GM23338 (cell line): ENCODE results near the gene HCK. TPM values are rescaled to one million over a fixed set of nuclear protein-coding genes. Genes with fewer than 3 reads are reported as not detected.

Experiments
- ATAC-seq: fragments of 200-7000 bp; cut with Tn5 transposase; 3 replicates; pipeline ENCODE4 v1.9.1; 2020
- DNase-seq: peaks from one replicate; pipeline ENCODE4 v3.0.0-alpha.2; 2015; ENCODE audit warnings: low spot score
- H2AFZ ChIP-seq: fragments of 200-600 bp; sonication (generic); 2 replicates; pipeline ENCODE4 v1.8.0; 2016; ENCODE audit warnings: antibody characterized with exemption, mild to moderate bottlenecking, moderate library complexity
- H3F3A ChIP-seq: fragments of 200-600 bp; sonication (generic); replicated peaks from 2 replicates; pipeline ENCODE4 v1.8.0; 2017; ENCODE audit warnings: antibody characterized with exemption, mixed run types, low read depth
- H3K27ac ChIP-seq: fragments of 200-600 bp; sonication (generic); 2 replicates; pipeline ENCODE4 v1.6.1; 2016; ENCODE audit warnings: low read depth
- H3K27me3 ChIP-seq: fragments of 200-600 bp; sonication (generic); 2 replicates; pipeline ENCODE4 v1.8.0; 2016; ENCODE audit warnings: mild to moderate bottlenecking, mixed run types, moderate library complexity; ENCODE audit not compliant: insufficient read depth
- H3K36me3 ChIP-seq: fragments of 200-600 bp; sonication (generic); 2 replicates; pipeline ENCODE4 v1.8.0; 2016; ENCODE audit warnings: mild to moderate bottlenecking; ENCODE audit not compliant: insufficient read depth
- H3K4me1 ChIP-seq: fragments of 200-600 bp; sonication (generic); 2 replicates; pipeline ENCODE4 v1.8.0; 2016; ENCODE audit warnings: mild to moderate bottlenecking, moderate library complexity; ENCODE audit not compliant: insufficient read depth
- H3K4me2 ChIP-seq: fragments of 200-600 bp; sonication (generic); 2 replicates; pipeline ENCODE4 v1.7.1; 2017; ENCODE audit warnings: mixed run types
- H3K4me3 ChIP-seq: fragments of 200-600 bp; sonication (generic); 2 replicates; pipeline ENCODE4 v1.6.1; 2016; ENCODE audit warnings: mixed run types
- H3K79me2 ChIP-seq: fragments of 200-600 bp; sonication (generic); replicated peaks from 2 replicates; pipeline ENCODE4 v1.8.0; 2017; ENCODE audit warnings: mild to moderate bottlenecking; ENCODE audit not compliant: insufficient read depth
- H3K9me2 ChIP-seq: fragments of 200-600 bp; sonication (generic); 2 replicates; pipeline ENCODE4 v1.8.0; 2017; ENCODE audit not compliant: insufficient read depth
- H4K20me1 ChIP-seq: fragments of 200-600 bp; sonication (generic); replicated peaks from 2 replicates; pipeline ENCODE4 v1.8.0; 2017; ENCODE audit warnings: mild to moderate bottlenecking; ENCODE audit not compliant: insufficient read depth
- H3K27ac Mint-ChIP-seq: 2 replicates; pipeline ENCODE4 v1.8.0; 2020; ENCODE audit warnings: inconsistent platforms, mild to moderate bottlenecking, moderate library complexity, mixed read lengths
- H3K27me3 Mint-ChIP-seq: 3 replicates; pipeline ENCODE4 v1.8.0; 2022; ENCODE audit warnings: low read depth, mild to moderate bottlenecking, moderate library complexity, mixed read lengths, inconsistent platforms; ENCODE audit not compliant: insufficient read depth, poor library complexity
- H3K36me3 Mint-ChIP-seq: 3 replicates; pipeline ENCODE4 v1.8.0; 2021; ENCODE audit warnings: low read depth, mild to moderate bottlenecking, inconsistent platforms, moderate library complexity, mixed read lengths
- H3K4me1 Mint-ChIP-seq: 3 replicates; pipeline ENCODE4 v1.8.0; 2020; ENCODE audit warnings: mild to moderate bottlenecking, inconsistent platforms, mixed read lengths
- H3K4me3 Mint-ChIP-seq: 3 replicates; pipeline ENCODE4 v1.8.0; 2021; ENCODE audit warnings: moderate library complexity, mild to moderate bottlenecking, inconsistent platforms, mixed read lengths
- H3K9me3 Mint-ChIP-seq: 3 replicates; pipeline ENCODE4 v1.8.0; 2020; ENCODE audit warnings: moderate library complexity, mild to moderate bottlenecking, inconsistent platforms, mixed read lengths
- CTCF ChIP-seq, 2 experiments: fragments of 200-600 bp in 1 of 2; sonication (generic) in 1 of 2; conservative IDR thresholded peaks; 2 replicates each; pipeline versions ENCODE4 v1.5.1 to v1.6.1; 2016 to 2017; ENCODE audit warnings: antibody characterized with exemption in 2 of 2, low read depth in 2 of 2, mild to moderate bottlenecking in 2 of 2, moderate library complexity in 1 of 2
- REST ChIP-seq: IDR thresholded peaks from one replicate; pipeline ENCODE4 v1.6.1; 2018; ENCODE audit warnings: antibody characterized with exemption; ENCODE audit not compliant: unreplicated experiment
- ZNF331 ChIP-seq: fragments of 250-450 bp; sonication (Bioruptor Pico); IDR thresholded peaks from 2 replicates; pipeline ENCODE4 v1.5.0; 2020; ENCODE audit warnings: low read depth, mild to moderate bottlenecking, moderate library complexity
- ZNF462 ChIP-seq: fragments of 250-450 bp; sonication (Bioruptor Pico); IDR thresholded peaks from 2 replicates; pipeline ENCODE4 v1.5.0; 2020; ENCODE audit warnings: mild to moderate bottlenecking, moderate library complexity
- polyA plus RNA-seq: library from polyadenylated mRNA; unstranded; fragments of >200 nt; fragmentation: Nextera tagmentation; extraction: Ambion mirVana; gene quantifications from 2 replicates; pipeline ENCODE4 v1.2.1, GENCODE V29; 2016
- total RNA-seq: library from RNA; depleted of rRNA; stranded (reverse); fragments of >200 nt; shearing (Covaris generic); gene quantifications from 2 replicates; pipeline ENCODE4 v1.2.3, GENCODE V29; 2014

Gene HCK
- total and polyA plus RNA-seq, 2 experiments from 2014 or later, result 0.97 TPM; not detected in 1

- Histone ChIP-seq H3K4me2 (no peak overlapping the region), H3K9me2 (no peaks in the 10 kb centered on the region), H3K4me1 (no peaks in the 10 kb centered on the region), H3K79me2 (no peaks in the 10 kb centered on the region), H3K36me3 (peaks cover 52% of the 10 kb centered on the region), H3K27me3 (no peaks in the 10 kb centered on the region), H4K20me1 (peaks cover 57% of the 10 kb centered on the region), H3K27ac (no peak overlapping the region), H3F3A (no peaks in the 10 kb centered on the region), H3K4me3 (no peak overlapping the region), H2AFZ (no peak overlapping the region)
- DNase-seq (no peak), ATAC-seq (no peak)
- Mint-ChIP-seq H3K36me3 (peaks cover 57% of the 10 kb centered on the region), H3K9me3 (no peaks in the 10 kb centered on the region), H3K27me3 (peaks cover 4% of the 10 kb centered on the region), H3K27ac (no peak overlapping the region), H3K4me3 (no peak overlapping the region), H3K4me1 (no peaks in the 10 kb centered on the region)
- no peak for TF ChIP-seq REST
- no peak for TF ChIP-seq ZNF462 (CRISPR knock-in tag)
- TF ChIP-seq CTCF (conservative IDR thresholded peaks at IDR 0.05; ENCODE audit: low read depth in 2 of 2), result no peak
- no peak for TF ChIP-seq ZNF331 (CRISPR knock-in tag)
Measured at GRCh38 chr20:32138921-32139320, 86.9 kb downstream of the HCK start.
